ENCODE measurements around the gene ZNF433.
"Not testable (repeated sequence)": the region's sequence is repeated elsewhere in the genome, so short reads cannot be mapped to it uniquely, and the experiment has no call there.

Gene ZNF433

DNA sequence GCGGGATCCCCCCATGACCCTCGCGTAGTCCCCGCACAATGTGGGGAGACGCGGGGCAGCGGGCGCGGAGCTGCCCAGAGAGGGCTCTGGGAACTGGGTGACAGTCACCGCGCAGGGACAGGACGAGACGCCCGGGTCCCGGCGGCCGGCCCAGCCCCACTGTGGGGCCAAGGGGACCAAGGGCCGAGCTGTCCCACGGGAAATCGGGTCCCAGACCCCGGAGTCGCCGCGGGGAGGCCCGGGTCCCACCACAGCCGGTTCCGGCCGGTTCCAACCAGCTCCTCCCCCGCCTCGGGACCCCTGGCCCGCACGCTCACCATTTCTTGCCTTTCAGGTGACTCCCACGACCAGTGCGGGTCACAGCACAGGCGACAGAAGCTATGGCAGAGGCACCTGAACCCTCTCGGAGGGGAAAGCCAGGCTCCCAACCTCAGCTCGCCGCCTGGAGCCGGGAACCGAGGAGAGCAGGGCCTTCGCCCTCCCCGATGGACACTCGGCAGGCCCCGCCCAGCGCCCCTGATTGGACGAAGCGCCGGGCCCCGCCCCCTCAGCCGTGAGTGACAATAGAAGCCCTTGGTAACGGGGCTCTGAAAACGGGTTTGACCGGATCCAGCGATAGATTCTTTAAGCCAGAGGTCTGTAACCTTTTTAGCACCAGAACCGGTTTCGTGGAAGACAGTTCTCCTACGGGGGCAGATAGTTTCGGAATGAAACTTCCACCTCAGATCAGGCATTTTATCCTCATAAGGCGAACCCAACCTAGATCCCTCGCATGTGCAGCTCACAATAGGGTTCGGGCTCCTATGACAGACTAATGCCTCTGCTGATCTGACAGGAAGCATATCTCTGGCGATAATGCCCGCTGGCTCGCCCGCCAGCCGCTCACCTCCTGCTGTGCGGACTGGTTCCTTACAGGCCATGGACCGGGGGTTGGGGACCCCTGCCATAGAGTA is at the start of gene ZNF433:
TSS of gene ZNF433 (minus strand) at position 460 of the 953 bp plus-strand sequence. CDS start at position 320, 140 bp downstream.
- DNase-seq (ENCODE audit: low read depth) = peak; percentile 55

- not testable (repeated sequence) for DNase-seq (ENCODE audit: low read depth)
Observed at GRCh38 chr19:12083336-12083735, 47.9 kb upstream of the ZNF433 start.

DNA sequence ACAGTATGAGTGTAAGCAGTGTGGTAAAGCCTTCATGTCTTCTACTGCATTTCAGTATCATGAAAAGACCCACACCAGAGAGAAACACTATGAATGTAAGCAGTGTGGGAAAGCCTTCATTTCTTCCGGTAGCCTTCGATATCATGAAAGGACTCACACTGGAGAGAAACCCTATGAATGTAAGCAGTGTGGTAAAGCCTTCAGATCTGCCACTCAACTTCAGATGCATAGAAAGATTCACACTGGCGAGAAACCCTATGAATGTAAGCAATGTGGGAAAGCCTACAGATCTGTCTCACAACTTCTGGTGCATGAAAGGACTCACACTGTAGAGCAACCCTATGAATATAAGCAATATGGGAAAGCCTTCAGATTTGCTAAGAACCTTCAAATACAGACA is 41.9 kb upstream of the ZNF433 start:
- no peak for DNase-seq (ENCODE audit: low read depth)

DNA sequence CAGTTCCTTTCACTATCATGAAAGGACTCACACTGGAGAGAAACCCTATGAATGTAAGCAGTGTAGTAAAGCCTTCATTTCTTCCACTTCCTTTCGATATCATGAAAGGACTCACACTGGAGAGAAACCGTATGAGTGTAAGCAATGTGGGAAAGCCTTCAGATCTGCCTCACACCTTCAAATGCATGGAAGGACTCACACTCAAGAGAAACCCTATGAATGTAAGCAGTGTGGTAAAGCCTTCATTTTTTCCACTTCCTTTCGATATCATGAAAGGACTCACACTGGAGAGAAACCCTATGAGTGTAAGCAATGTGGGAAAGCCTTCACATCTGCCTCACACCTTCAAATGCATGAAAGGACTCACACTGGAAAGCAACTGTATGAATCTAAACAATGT is 40.9 kb upstream of the ZNF433 start:
- not testable (repeated sequence) for DNase-seq (ENCODE audit: low read depth)

DNA sequence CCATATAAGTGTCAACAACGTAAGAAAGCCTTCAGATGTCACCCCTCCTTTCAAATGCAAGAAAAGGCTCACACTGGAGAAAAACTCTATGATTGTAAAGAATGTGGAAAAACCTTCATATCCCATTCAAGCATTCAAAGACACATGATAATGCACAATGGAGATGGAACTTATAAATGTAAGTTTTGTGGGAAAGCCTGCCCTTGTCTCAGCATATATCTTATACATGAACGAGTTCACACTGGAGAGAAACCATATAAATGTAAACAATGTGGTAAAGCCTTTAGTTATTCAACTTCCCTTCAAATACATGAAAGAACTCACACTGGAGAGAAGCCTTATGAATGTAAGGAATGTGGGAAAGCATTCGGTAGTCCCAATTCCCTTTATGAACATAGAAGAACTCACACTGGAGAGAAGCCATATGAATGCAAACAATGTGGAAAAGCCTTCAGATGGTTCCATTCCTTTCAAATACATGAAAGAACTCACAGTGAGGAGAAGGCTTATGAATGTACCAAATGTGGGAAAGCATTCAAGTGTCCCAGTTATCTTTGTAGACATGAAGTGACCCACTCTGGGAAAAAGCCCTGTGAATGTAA is 40.2 kb upstream of the ZNF433 start:
- DNase-seq (ENCODE audit: low read depth) = no peak

- peak; percentile 53 for DNase-seq (ENCODE audit: low read depth)
Observed at GRCh38 chr19:12064590-12065538, 29.4 kb upstream of the ZNF433 start, which contains the start of gene ZNF844. Gene ZNF844 (plus strand): TSS chr19:12064731. CDS start chr19:12064874, 143 bp downstream.

GRCh38 chr19:12055784-12056183 is 20.3 kb upstream of the ZNF433 start:
- no peak for DNase-seq (ENCODE audit: low read depth)

DNA sequence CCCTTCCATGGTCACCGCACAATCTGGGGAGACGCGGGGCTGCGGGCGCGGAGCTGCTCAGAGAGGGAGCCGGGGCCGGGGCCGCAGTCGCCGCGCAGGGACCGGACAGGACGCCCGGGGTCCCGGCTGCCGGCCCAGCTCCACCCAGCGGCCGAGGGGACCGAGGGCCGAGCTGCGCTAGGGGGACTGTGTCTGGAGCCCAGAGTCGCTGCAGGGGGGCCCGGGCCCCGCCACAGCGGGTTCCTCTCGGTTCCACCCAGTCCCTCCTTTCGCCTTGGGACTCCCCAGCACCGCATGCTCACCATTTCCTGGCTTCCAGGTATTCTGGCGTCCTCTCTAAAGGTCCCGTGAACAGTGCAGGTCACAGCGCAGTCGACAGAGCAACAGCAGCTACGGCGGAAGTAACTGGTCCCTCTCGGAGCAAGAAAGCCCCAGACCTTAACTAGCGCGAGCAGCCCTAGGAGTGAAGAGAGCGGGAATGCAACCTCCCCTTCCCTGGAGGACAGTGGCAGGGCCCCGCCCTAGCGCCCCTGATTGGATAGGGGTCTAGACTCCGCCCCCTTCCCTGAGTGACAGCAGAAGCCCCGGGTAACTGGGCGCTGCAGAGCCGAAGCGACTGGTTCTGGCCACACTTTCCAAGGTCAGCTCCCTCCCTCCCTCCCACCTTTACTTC is 17.2 kb upstream of the ZNF433 start, which contains the start of gene ZNF878:
TSS of gene ZNF878 (minus strand) at position 465 of the 673 bp plus-strand sequence. CDS start at position 305, 160 bp downstream.
- DNase-seq (ENCODE audit: low read depth) = peak; percentile 26

DNA sequence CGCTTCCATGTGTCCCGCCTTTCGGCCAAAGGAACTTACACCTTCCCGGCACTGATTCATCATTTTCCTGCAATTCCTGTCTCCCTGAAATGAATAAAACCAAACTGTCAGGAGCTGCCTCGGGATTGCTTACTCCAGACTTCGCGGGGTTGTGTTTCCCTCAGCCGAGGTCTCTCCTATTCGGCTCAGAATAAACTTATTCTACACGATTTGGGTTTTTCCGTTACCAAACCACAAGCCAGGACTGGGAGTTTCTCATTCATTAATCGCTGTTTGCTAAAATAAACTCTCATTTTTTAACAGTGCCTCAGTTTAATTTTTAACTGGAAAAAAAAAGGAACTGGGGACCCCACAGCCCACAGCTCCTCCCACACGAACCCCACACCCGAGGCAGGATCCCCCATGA is 16.6 kb upstream of the ZNF433 start:
- no peak for DNase-seq (ENCODE audit: low read depth)

- DNase-seq (ENCODE audit: low read depth) = no peak
Observed at GRCh38 chr19:12047868-12048267, 12.4 kb upstream of the ZNF433 start.

DNA sequence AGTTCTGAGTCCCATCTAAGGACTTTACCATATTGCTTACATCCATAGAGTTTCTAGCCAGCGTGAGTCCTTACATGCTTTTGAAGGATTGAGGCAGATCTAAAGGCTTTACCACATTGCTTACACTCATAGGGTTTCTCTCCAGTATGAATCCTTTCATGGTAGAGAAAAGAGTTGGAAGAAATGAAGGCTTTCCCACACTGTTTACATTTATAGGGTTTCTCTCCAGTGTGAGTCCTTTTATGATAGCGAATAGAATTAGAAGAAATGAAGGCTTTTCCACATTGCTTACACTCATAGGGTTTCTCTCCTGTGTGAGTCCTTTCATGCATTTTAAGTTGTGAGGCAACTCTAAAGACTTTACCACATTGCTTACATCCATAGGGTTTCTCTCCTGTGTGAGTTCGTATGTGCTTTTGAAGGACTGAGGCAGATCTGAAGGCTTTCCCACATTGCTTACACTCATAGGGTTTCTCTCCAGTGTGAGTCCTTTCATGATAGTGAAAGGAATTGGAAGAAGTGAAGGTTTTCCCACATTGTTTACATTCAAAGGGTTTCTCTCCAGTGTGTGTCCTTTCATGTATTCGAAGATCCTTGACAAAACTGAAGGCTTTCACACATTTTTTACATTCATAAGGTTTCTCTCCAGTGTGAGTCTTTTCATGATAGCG is 8.4 kb upstream of the ZNF433 start:
- no peak for DNase-seq (ENCODE audit: low read depth)

DNA sequence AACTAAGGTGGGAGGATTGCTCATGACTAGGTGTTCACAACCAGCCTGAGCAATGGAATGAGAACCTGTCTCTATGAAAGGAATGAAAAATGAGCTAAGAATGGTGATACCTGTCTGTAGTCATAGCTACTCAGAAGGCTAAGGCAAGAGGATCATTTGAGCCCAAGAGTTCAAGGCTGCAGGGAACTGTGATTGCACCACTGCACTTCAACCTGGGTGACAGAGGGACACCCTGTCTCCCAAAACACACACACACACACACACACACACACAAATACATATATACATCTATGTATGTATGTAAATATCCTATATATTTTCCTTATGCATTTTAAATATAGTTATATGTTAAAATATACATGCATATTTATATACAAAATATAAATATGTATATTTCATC is 7.4 kb upstream of the ZNF433 start:
- DNase-seq (ENCODE audit: low read depth) = no peak

GRCh38 chr19:12034620-12035019 is 859 bp downstream of the ZNF433 start:
- DNase-seq (ENCODE audit: low read depth) = no peak

- DNase-seq (ENCODE audit: low read depth) = no peak
Observed at GRCh38 chr19:12034198-12034597, 1.3 kb downstream of the ZNF433 start.

DNA sequence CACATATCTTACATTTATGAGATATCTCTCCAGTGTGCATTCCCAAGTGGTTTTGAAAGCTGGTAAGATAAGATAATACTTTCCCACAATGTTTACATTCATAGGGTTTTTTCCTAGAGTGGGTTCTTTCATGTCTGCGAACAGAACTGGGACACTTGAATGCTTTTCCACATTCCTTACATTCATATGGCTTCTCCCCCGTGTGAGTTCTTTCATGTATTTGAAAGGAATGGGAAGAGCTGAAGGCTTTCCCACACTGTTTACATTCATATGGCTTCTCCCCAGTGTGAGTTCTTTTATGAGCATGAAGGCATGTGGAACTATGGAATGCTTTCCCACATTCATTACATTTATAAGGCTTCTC is 19.7 kb downstream of the ZNF433 start:
- DNase-seq (ENCODE audit: low read depth) = no peak

GRCh38 chr19:12015015-12015752 is 20.3 kb downstream of the ZNF433 start:
- DNase-seq (ENCODE audit: low read depth) = no peak

DNA sequence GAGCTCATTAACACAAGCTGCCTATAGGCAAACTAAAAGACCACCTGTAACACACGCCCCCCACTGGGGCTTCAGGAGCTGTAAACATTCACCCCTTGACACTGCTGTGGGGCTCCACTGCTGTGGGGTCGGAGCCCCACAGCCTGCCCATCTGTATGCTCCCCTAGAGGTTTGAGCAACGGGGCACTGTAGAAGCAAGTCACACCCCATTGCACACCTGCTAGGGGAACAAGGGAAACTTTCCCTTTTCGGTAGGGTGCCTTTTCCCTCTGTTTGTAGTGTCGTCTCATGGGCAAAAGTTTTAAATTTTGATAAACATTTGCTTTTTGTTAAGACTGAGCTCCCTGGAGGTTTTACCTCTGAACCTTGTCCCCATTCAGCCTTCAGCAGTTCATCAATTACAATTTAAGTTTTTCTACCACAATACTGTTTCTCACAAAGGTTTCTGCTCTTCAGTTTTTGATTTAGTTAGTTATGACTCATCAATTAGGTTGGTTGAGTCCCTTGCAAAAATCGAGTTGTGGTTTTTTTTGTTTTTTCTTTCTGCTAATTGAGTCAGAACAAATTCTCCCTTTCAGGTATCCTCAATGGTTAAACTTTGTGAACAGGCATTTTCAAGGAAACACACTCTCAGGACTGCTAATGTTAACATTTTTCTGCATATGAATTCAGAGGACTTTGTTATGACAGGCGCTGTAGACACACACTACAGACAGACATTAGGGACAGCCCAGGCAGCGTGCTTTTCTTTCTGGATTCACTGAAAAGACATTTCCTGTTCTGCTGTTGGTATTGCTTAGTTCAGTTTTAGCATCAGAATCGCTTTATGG is 35.1 kb downstream of the ZNF433 start:
- no peak for DNase-seq (ENCODE audit: low read depth)

- no peak for DNase-seq (ENCODE audit: low read depth)
Observed at GRCh38 chr19:11995174-11995573, 40.3 kb downstream of the ZNF433 start.

- not testable (repeated sequence) for DNase-seq (ENCODE audit: low read depth)
Observed at GRCh38 chr19:11991921-11992320, 43.6 kb downstream of the ZNF433 start.

All from stimulated activated CD4-positive, alpha-beta T cell treated with anti-CD3 and anti-CD28 coated beads, Interleukin-2, amount 100 ng/mL, for 4 hours (primary cell).